Thoracic aorta (tissue), 2 donors: ENCODE data around the gene XPC. TPM values are rescaled to one million over a fixed set of nuclear protein-coding genes. Genes with fewer than 3 reads are reported as not detected.

Experiments
- ATAC-seq: fragments of 150-250 bp; one replicate; pipeline ENCODE4 v1.8.0; 2017; ENCODE audit warnings: low read depth; ENCODE audit not compliant: insufficient number of reproducible peaks, low FRiP score
- DNase-seq: peaks from one replicate; pipeline ENCODE4 v3.0.0-alpha.2; 2020; ENCODE audit warnings: low spot score
- H3K27ac ChIP-seq, 2 donors: fragments of 200-600 bp; sonication (generic); 1 replicate in 1 of 2; 2 replicates in 1 of 2; pipeline ENCODE4 v1.5.1; 2016; ENCODE audit warnings: mild to moderate bottlenecking in 2 of 2, moderate library complexity in 2 of 2
- H3K27me3 ChIP-seq: fragments of 200-600 bp; sonication (generic); replicated peaks from 2 replicates; pipeline ENCODE4 v1.6.0; 2016; ENCODE audit warnings: mild to moderate bottlenecking; ENCODE audit not compliant: insufficient read depth
- H3K36me3 ChIP-seq: fragments of 200-600 bp; sonication (generic); one replicate; pipeline ENCODE4 v1.5.1; 2016
- H3K4me1 ChIP-seq, 2 donors: fragments of 200-600 bp; sonication (generic); 1 replicate in 1 of 2; 2 replicates in 1 of 2; pipeline versions ENCODE4 v1.5.1 to v1.6.0; 2016; ENCODE audit warnings: low read depth in 2 of 2, mild to moderate bottlenecking in 1 of 2; ENCODE audit not compliant: control insufficient read depth in 1 of 2
- H3K4me3 ChIP-seq: fragments of 200-600 bp; sonication (generic); 2 replicates; pipeline ENCODE4 v1.5.1; 2016; ENCODE audit warnings: mild to moderate bottlenecking
- H3K9me3 ChIP-seq: fragments of 200-600 bp; sonication (generic); 2 replicates; pipeline ENCODE4 v1.5.1; 2016
- total RNA-seq, 2 donors: library from RNA; depleted of rRNA; stranded (reverse); fragments of >200 nt; gene quantifications; one replicate each; pipeline versions ENCODE4 v1.1.0 to v1.2.3, GENCODE V29; 2016
- TF ChIP-seq, protein P1 (sequence below): fragments of 200-600 bp; sonication (generic); IDR thresholded peaks from one replicate; pipeline ENCODE4 v1.5.1; 2019; ENCODE audit warnings: antibody characterized with exemption

Gene XPC
- total RNA-seq, 2 donors from 2014 or later = 49.2 to 57.1 TPM

- Histone ChIP-seq H3K4me1 (no peaks in the 10 kb centered on the region), H3K27me3 (no peaks in the 10 kb centered on the region), H3K9me3 (no peaks in the 10 kb centered on the region), H3K36me3 (peaks cover 23% of the 10 kb centered on the region), H3K27ac (no peak overlapping the region), H3K4me3 (no peak overlapping the region)
- DNase-seq = no peak
- TF ChIP-seq, protein P1, sequence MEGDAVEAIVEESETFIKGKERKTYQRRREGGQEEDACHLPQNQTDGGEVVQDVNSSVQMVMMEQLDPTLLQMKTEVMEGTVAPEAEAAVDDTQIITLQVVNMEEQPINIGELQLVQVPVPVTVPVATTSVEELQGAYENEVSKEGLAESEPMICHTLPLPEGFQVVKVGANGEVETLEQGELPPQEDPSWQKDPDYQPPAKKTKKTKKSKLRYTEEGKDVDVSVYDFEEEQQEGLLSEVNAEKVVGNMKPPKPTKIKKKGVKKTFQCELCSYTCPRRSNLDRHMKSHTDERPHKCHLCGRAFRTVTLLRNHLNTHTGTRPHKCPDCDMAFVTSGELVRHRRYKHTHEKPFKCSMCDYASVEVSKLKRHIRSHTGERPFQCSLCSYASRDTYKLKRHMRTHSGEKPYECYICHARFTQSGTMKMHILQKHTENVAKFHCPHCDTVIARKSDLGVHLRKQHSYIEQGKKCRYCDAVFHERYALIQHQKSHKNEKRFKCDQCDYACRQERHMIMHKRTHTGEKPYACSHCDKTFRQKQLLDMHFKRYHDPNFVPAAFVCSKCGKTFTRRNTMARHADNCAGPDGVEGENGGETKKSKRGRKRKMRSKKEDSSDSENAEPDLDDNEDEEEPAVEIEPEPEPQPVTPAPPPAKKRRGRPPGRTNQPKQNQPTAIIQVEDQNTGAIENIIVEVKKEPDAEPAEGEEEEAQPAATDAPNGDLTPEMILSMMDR = no peak
- ATAC-seq = no peak
Observed at GRCh38 chr3:14188041-14188754, 9.8 kb upstream of the XPC start.

DNA sequence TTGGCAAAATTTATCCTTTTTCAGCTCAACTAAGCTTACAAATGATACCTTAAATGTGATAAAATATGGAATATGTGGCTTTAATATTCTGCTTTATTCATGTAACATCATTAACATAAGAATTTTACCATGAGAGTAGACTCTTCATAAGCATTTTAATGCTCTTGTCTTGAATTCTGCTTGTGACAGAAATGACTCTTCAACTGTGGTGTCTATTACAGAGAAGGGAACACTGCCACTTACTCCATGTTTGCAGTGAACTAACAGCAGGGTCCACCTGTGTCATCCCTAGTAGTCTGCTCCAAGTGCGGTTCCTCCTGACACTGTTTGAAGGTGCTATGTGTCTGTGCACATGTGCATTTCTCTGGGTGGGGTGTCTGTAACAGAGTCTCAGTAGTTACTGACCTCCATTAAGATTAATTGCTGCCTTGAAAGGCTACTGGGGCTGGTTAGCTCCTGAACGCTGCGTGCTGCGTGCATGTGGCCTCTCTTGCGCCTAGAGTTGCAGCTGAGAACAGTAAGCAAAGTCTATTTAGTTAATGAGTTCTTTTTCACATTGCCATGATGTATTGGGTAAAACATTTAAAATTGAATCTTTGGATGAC lies 8.6 kb upstream of the XPC start:
- Histone ChIP-seq H3K4me3 (no peak overlapping the region), H3K27ac (no peak overlapping the region), H3K4me1 (no peaks in the 10 kb centered on the region), H3K36me3 (peaks cover 31% of the 10 kb centered on the region), H3K9me3 (no peaks in the 10 kb centered on the region), H3K27me3 (no peaks in the 10 kb centered on the region)
- ATAC-seq (no peak), DNase-seq (no peak)
- TF ChIP-seq, protein P1 = no peak

- Histone ChIP-seq H3K9me3 (no peaks in the 10 kb centered on the region), H3K27me3 (no peaks in the 10 kb centered on the region), H3K27ac (no peak overlapping the region), H3K4me1 (peaks cover 8 to 10% of the 10 kb centered on the region in 2 donors), H3K4me3 (no peak overlapping the region), H3K36me3 (peaks cover 33% of the 10 kb centered on the region)
- TF ChIP-seq, protein P1 = no peak
- ATAC-seq (no peak), DNase-seq (no peak)
Observed at GRCh38 chr3:14183015-14183577, 4.7 kb upstream of the XPC start.

DNA sequence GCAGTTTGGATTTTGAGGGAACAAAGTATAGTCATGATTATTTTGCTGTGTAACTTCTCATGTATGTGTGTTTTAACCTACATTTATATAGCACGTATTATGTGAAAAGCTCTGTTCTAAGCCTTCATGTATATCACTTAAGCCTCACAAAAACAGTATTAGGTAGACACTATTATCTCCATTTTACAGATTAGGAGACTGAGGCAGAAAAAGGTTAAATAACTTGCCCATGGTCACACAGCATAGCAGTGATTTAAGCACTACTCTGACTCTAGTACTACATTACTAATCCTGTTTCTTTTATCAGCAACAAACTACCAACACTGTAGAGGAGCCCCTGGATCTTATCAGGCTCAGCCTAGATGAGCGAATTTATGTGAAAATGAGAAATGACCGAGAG lies 2.9 kb upstream of the XPC start:
- H3K4me1 ChIP-seq = peaks cover 18 to 25% of the 10 kb centered on the region in 2 donors
- H3K27me3 ChIP-seq = no peaks in the 10 kb centered on the region
- TF ChIP-seq, protein P1 = no peak
- H3K9me3 ChIP-seq = no peaks in the 10 kb centered on the region
- peaks cover 28% of the 10 kb centered on the region for H3K36me3 ChIP-seq
- no peak overlapping the region for H3K27ac ChIP-seq
- no peak for DNase-seq
- ATAC-seq = no peak
- no peak overlapping the region for H3K4me3 ChIP-seq

- DNase-seq (no peak), ATAC-seq (no peak)
- Histone ChIP-seq H3K36me3 (peaks cover 18% of the 10 kb centered on the region), H3K4me1 (peaks cover 18 to 40% of the 10 kb centered on the region in 2 donors), H3K27ac (no peak overlapping the region), H3K27me3 (no peaks in the 10 kb centered on the region), H3K4me3 (no peak overlapping the region), H3K9me3 (no peaks in the 10 kb centered on the region)
- TF ChIP-seq, protein P1 = no peak
Observed at GRCh38 chr3:14179795-14180194, 1.4 kb upstream of the XPC start.
